Brain microvascular endothelial cell (primary cell): ENCODE results near the gene ZNF787.
"Not testable (repeated sequence)": the region's sequence is repeated elsewhere in the genome, so short reads cannot be mapped to it uniquely, and the experiment has no call there.

ENCODE experiments used
- DNase-seq: peaks from one replicate; pipeline ENCODE4 v3.0.0-alpha.2; 2020
- H3K27ac ChIP-seq: fragments of 250-450 bp; sonication (Bioruptor Pico); 2 replicates; pipeline ENCODE4 v1.5.1; 2020; ENCODE audit warnings: mild to moderate bottlenecking, moderate library complexity
- H3K27me3 ChIP-seq: fragments of 250-450 bp; sonication (Bioruptor Pico); replicated peaks from 2 replicates; pipeline ENCODE4 v1.5.1; 2020; ENCODE audit warnings: mild to moderate bottlenecking
- H3K36me3 ChIP-seq: fragments of 250-450 bp; sonication (Bioruptor Pico); replicated peaks from 2 replicates; pipeline ENCODE4 v1.5.1; 2020; ENCODE audit warnings: mild to moderate bottlenecking
- H3K4me3 ChIP-seq: 2 replicates; pipeline ENCODE4 v1.5.1; 2011; ENCODE audit warnings: low read depth, mild to moderate bottlenecking, control low read depth, low read length, moderate library complexity
- CTCF ChIP-seq: IDR thresholded peaks from 2 replicates; pipeline ENCODE4 v1.5.1; 2011; ENCODE audit warnings: low read depth, mild to moderate bottlenecking, moderate library complexity, low read length, control low read depth, inconsistent platforms; ENCODE audit errors: missing control alignments
- in situ Hi-C: cut with HindIII; loops from 2 replicates; pipeline ENCODE4 v1.10.0; 2017; ENCODE audit warnings: low sequenced_read_pairs, low pct_ligation_motif_present

ZNF787 gene

GRCh38 chr19:56108447-56109195 lies 12.5 kb downstream of the ZNF787 start:
- Histone ChIP-seq H3K27ac (no peak overlapping the region), H3K27me3 (no peaks in the 10 kb centered on the region), H3K36me3 (no peaks in the 10 kb centered on the region), H3K4me3 (no peak overlapping the region)
- in situ Hi-C loops = no loop called here
- DNase-seq = no peak
- no peak for TF ChIP-seq CTCF

GRCh38 chr19:56107626-56108351 lies 13.3 kb downstream of the ZNF787 start:
- DNase-seq = no peak
- Histone ChIP-seq H3K27me3 (no peaks in the 10 kb centered on the region), H3K4me3 (no peak overlapping the region), H3K36me3 (no peaks in the 10 kb centered on the region), H3K27ac (no peak overlapping the region)
- TF ChIP-seq CTCF = no peak
- in situ Hi-C loops = no loop called here

- no peak for TF ChIP-seq CTCF
- Histone ChIP-seq H3K27ac (no peak overlapping the region), H3K36me3 (no peaks in the 10 kb centered on the region), H3K27me3 (no peaks in the 10 kb centered on the region), H3K4me3 (no peak overlapping the region)
- no peak for DNase-seq
- in situ Hi-C loops = no loop called here
These were observed 14.1 kb downstream of the ZNF787 start for GRCh38 chr19:56106993-56107392.

- in situ Hi-C loops = no loop called here
- H3K27ac ChIP-seq = no peak overlapping the region
These were observed 14.7 kb downstream of the ZNF787 start for GRCh38 chr19:56106397-56106849.

GRCh38 chr19:56105831-56106396 lies 15.2 kb downstream of the ZNF787 start:
- H3K27ac ChIP-seq, DNase-seq, H3K27me3 ChIP-seq, in situ Hi-C loops, H3K4me3 ChIP-seq, H3K36me3 ChIP-seq: not testable (repeated sequence)

More at GRCh38 chr19:56106397-56106849, 14.7 kb downstream of the ZNF787 start:
- no peak for TF ChIP-seq CTCF
- Histone ChIP-seq H3K4me3 (no peak overlapping the region), H3K27me3 (no peaks in the 10 kb centered on the region), H3K36me3 (peaks cover 3% of the 10 kb centered on the region)
- DNase-seq = no peak

- peaks cover 5% of the 10 kb centered on the region for H3K36me3 ChIP-seq
- H3K27ac ChIP-seq = no peak overlapping the region
- no peaks in the 10 kb centered on the region for H3K27me3 ChIP-seq
- H3K4me3 ChIP-seq = no peak overlapping the region
- TF ChIP-seq CTCF = peak; percentile 55
- in situ Hi-C loops = no loop called here
- DNase-seq = no peak
These were observed 15.9 kb downstream of the ZNF787 start for GRCh38 chr19:56105090-56105701.
